ENCODE data around the gene DTNBP1. TPM values are rescaled to one million over a fixed set of nuclear protein-coding genes. Genes with fewer than 3 reads are reported as not detected.

DTNBP1 gene
- total RNA-seq, 4 donors from 2014 or later = 12.8 to 58.6 (median 26.2) TPM

GRCh38 chr6:15500901-15501825 is 161.7 kb downstream of the DTNBP1 start:
- H3K36me3 ChIP-seq = peaks cover 0 to 45% (median 0%) of the 10 kb centered on the region in 3 donors
- no peaks in the 10 kb centered on the region for H3K27me3 ChIP-seq
- no peak overlapping the region for H3K27ac ChIP-seq
- TF ChIP-seq POLR2A (IDR thresholded peaks at IDR 0.05) = no peak
- no peak for TF ChIP-seq CTCF (IDR thresholded peaks at IDR 0.05)
- H3K9me3 ChIP-seq = no peaks in the 10 kb centered on the region
- DNase-seq = peak in 1 of 3 donors; percentile 46
- H3K4me1 ChIP-seq = peaks cover 0 to 11% (median 0%) of the 10 kb centered on the region in 4 donors
- no peak overlapping the region for H3K4me3 ChIP-seq

GRCh38 chr6:15500078-15500740 is 162.6 kb downstream of the DTNBP1 start:
- no peaks in the 10 kb centered on the region for H3K9me3 ChIP-seq
- TF ChIP-seq CTCF (IDR thresholded peaks at IDR 0.05) = no peak
- no peak for TF ChIP-seq POLR2A (IDR thresholded peaks at IDR 0.05)
- DNase-seq = no peak
- H3K4me1 ChIP-seq = peaks cover 0 to 6% (median 0%) of the 10 kb centered on the region in 4 donors
- H3K36me3 ChIP-seq = peaks cover 0 to 41% (median 0%) of the 10 kb centered on the region in 3 donors
- H3K4me3 ChIP-seq = no peak overlapping the region
- no peaks in the 10 kb centered on the region for H3K27me3 ChIP-seq
- no peak overlapping the region for H3K27ac ChIP-seq

- no peaks in the 10 kb centered on the region for H3K9me3 ChIP-seq
- TF ChIP-seq POLR2A (IDR thresholded peaks at IDR 0.05) (no peak), CTCF (IDR thresholded peaks at IDR 0.05) (no peak)
- no peak overlapping the region for H3K27ac ChIP-seq
- peaks cover 0 to 41% (median 0%) of the 10 kb centered on the region in 3 donors for H3K36me3 ChIP-seq
- H3K4me3 ChIP-seq = no peak overlapping the region
- no peaks in the 10 kb centered on the region for H3K27me3 ChIP-seq
- H3K4me1 ChIP-seq = peaks cover 0 to 11% (median 0%) of the 10 kb centered on the region in 4 donors
- DNase-seq = no peak
Observed at GRCh38 chr6:15499591-15499990, 163.2 kb downstream of the DTNBP1 start.

- no peak for DNase-seq
- Histone ChIP-seq H3K4me3 (no peak overlapping the region), H3K4me1 (peaks cover 0 to 13% (median 0%) of the 10 kb centered on the region in 4 donors), H3K27ac (no peak overlapping the region), H3K27me3 (no peaks in the 10 kb centered on the region), H3K9me3 (no peaks in the 10 kb centered on the region), H3K36me3 (peaks cover 0 to 41% (median 0%) of the 10 kb centered on the region in 3 donors)
- no peak for TF ChIP-seq CTCF (IDR thresholded peaks at IDR 0.05)
- TF ChIP-seq POLR2A (IDR thresholded peaks at IDR 0.05) = no peak
Observed at GRCh38 chr6:15499125-15499524, 163.7 kb downstream of the DTNBP1 start.

- H3K36me3 ChIP-seq = peaks cover 0 to 41% (median 0%) of the 10 kb centered on the region in 3 donors
- DNase-seq = no peak
- no peaks in the 10 kb centered on the region for H3K9me3 ChIP-seq
- TF ChIP-seq POLR2A (IDR thresholded peaks at IDR 0.05) = no peak
- no peak overlapping the region for H3K27ac ChIP-seq
- H3K4me3 ChIP-seq = no peak overlapping the region
- peaks cover 0 to 13% (median 0%) of the 10 kb centered on the region in 4 donors for H3K4me1 ChIP-seq
- no peaks in the 10 kb centered on the region for H3K27me3 ChIP-seq
Observed at GRCh38 chr6:15498640-15499039, 164.2 kb downstream of the DTNBP1 start.

Data from Peyer's patch (tissue), 4 donors.